Kidney epithelial cell (primary cell): ENCODE results near the gene ANXA9. TPM values are rescaled to one million over a fixed set of nuclear protein-coding genes. Genes with fewer than 3 reads are reported as not detected.

Experiments
- DNase-seq: peaks from one replicate; pipeline ENCODE4 v3.0.0-alpha.2; 2010; ENCODE audit warnings: low read depth
- H3K27me3 ChIP-seq: 2 replicates; pipeline ENCODE4 v1.6.0; 2011; ENCODE audit warnings: low read length; ENCODE audit not compliant: control insufficient read depth, insufficient read depth
- H3K36me3 ChIP-seq: 2 replicates; pipeline ENCODE4 v1.5.1; 2011; ENCODE audit warnings: low read length; ENCODE audit not compliant: control insufficient read depth, insufficient read depth
- H3K4me3 ChIP-seq: 2 replicates; pipeline ENCODE4 v1.5.1; 2011; ENCODE audit warnings: low read depth, mild to moderate bottlenecking, control low read depth, low read length
- CTCF ChIP-seq: IDR thresholded peaks from 2 replicates; pipeline ENCODE4 v1.5.1; 2011; ENCODE audit warnings: mild to moderate bottlenecking, moderate library complexity, low read length, control low read depth, inconsistent platforms; ENCODE audit not compliant: insufficient read depth, poor library complexity, severe bottlenecking
- total RNA-seq: library from RNA; depleted of rRNA; stranded (reverse); fragments of >200 nt; gene quantifications from 2 replicates; pipeline ENCODE4 v1.2.3, GENCODE V29; 2015

ANXA9 gene
- total RNA-seq, 1 donor from 2014 or later = 1.3 TPM

- H3K4me3 ChIP-seq = no peak overlapping the region
- no peak for DNase-seq
- peaks cover 11% of the 10 kb centered on the region for H3K36me3 ChIP-seq
- no peak for TF ChIP-seq CTCF
- H3K27me3 ChIP-seq = no peaks in the 10 kb centered on the region
Measured at GRCh38 chr1:150967936-150968335, 14.2 kb upstream of the ANXA9 start.

DNA sequence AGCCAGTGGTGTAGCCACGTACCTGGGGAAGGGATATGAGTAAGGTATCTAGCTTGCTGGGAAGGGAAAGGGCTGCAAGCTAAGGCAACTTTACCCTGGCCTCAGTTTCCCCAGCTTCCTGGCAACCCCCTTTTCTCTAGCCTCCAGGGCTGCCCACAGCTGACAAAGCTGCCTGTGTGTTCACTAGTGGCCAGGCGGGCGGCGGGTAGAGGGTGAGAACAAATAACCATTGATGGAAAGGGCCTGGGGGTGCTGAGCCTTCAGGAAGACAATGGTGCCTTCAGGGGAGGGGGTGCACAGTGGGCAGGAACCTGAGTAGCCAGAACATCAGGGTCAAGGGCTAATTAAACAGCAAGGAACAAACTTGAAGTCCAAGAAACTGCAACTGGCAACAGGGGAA is 13.6 kb upstream of the ANXA9 start:
- no peak for DNase-seq
- Histone ChIP-seq H3K27me3 (no peaks in the 10 kb centered on the region), H3K36me3 (peaks cover 9% of the 10 kb centered on the region), H3K4me3 (no peak overlapping the region)
- no peak for TF ChIP-seq CTCF

DNA sequence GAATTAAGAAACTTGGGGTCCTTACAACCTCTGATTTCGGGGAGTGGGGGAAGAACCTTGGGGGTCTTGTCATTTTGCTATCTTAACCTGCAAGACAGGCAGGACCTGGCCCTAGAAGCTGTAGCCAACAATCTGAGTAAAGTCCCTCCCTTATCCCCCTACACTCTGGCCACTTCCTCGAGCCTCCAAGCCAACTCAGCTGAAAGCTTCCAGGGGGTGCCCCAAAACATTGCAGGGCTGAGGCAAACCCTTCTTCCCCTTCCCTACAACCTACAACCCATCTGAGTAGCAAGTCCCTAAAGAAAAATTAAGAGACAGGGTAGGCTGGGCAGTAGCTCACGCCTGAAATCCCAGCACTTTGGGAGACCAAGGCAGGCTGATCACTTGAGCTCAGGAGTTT is 12.5 kb upstream of the ANXA9 start:
- no peak for DNase-seq
- no peak for TF ChIP-seq CTCF
- peaks cover 6% of the 10 kb centered on the region for H3K36me3 ChIP-seq
- H3K27me3 ChIP-seq = no peaks in the 10 kb centered on the region
- no peak overlapping the region for H3K4me3 ChIP-seq

GRCh38 chr1:150970808-150971582 is 11.1 kb upstream of the ANXA9 start:
- Histone ChIP-seq H3K4me3 (no peak overlapping the region), H3K36me3 (peaks cover 4% of the 10 kb centered on the region), H3K27me3 (no peaks in the 10 kb centered on the region)
- no peak for DNase-seq
- TF ChIP-seq CTCF = no peak

- H3K4me3 ChIP-seq = no peak overlapping the region
- no peak for DNase-seq
Measured at GRCh38 chr1:150971583-150972416, 10.3 kb upstream of the ANXA9 start.

More at GRCh38 chr1:150971583-150972416, 10.3 kb upstream of the ANXA9 start:
- Histone ChIP-seq H3K27me3 (no peaks in the 10 kb centered on the region), H3K36me3 (peaks cover 1% of the 10 kb centered on the region)
- no peak for TF ChIP-seq CTCF
